GM19023 (cell line): ENCODE data around the gene DNAJC13.
"Not testable (repeated sequence)": the region's sequence is repeated elsewhere in the genome, so short reads cannot be mapped to it uniquely, and the experiment has no call there.

ENCODE experiments used
- ATAC-seq: cut with Tn5 transposase; IDR thresholded peaks from one replicate; pipeline ENCODE4 v1.9.1; 2021; ENCODE audit warnings: mild to moderate bottlenecking, moderate library complexity; ENCODE audit not compliant: unreplicated experiment

The DNAJC13 gene

DNA sequence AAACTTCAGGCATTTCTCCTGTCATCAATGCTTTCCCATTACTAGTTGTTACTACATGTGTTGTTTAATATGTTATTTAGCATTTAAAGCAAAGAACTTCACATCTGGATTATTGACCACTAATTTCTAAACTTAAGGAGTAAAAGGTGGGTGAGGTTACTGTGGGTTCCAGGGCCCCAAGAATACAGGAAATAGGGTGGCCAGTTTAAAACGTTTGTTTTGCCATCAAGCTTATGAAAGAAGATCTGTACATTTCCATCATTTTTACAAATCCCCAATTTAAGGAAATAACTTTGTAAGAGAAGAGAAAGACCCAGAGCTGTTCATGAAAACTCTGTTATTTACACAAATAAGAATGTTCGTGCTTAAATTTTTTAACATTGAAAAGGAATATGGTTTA is 125.3 kb downstream of the DNAJC13 start:
- ATAC-seq = no peak

DNA sequence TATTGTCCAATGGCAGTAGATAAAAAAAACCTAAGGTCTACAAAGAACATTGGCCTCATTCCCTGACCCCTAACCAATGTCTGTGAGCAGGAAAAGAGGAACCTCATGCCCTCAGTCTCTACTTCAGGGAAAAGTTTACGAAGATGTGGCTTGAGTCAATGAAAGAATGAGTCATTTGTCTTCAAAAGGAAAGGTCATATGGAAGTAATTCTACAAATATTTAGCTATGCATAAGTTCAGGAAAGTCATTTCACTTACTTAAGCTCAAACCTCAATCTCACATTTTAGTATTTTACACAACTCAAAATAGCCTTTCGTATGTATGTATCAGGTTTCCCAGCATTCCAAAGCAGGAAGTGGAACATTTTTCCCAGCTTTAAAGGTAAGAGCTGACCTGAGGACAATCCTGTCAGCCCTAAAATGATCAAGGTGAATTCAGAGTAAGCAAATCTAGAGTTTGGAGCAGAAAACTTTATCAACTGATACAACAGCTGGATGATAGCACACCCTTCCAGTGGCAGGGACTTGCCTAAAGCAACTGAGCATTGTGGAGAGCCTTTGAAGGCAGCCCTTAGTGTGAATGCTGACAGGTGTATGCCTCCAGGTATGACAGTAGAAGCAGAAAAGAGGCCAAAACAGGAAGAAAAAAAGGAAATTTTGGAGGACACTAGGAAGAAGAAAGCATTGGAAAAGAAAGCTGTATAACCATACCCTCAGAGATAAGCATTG is 125.9 kb downstream of the DNAJC13 start:
- no peak for ATAC-seq

DNA sequence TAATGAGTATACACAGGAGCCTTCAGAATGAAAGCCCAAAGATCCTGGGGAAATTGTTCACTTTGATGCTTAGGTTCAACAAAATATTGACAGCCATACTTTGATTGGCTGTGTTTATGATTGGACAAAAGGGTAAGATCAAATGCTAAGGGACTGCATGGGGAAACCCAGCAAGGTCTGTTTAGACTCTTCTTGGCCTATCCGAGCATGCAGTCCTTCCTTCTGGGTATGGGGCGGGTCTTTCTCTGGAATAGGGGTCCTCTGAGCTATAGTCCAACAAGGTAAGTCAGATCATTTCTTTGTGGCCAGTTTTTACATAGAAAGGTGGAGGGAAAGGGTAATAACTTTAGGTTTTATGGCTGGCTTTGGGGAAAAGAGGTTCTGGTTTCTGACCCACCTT is 126.8 kb downstream of the DNAJC13 start:
- ATAC-seq = no peak

DNA sequence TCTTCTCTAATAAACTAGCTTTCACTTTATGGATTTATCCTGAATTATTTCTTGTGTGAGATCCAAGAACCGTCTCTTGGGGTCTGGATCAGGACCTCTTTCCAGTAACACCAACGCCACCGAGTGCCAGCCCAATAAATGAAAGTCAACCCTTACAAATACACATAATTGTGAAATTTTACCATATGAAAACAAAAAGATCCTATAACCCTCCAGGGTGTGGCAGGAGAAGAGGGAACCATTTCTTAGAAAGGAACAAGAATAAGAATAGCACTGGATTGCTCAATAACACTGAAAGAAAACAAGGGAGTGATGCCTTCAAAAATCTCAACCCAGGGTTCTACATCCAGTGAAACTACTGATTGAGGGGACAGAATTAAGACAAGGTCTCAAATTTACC is 128.2 kb downstream of the DNAJC13 start:
- no peak for ATAC-seq

DNA sequence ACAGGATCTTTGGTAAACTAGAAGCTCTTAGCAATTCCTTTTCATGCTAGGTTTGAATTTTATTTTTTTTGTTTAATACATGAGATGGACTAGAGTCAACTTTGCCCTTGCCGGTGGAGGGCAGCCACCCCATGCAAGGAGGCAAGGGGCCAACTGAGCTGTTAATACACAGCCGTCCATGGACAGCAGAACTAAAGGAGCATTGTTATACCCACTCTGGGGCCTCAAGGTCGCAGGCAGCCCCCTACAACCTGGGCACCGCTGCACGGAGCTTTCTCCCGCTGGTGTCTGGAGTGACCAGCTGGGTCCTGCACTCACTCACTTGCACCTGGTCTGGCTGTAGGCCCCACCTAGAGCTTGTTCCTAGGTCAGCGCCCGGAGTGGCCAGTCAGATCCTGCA is 131.9 kb downstream of the DNAJC13 start:
- ATAC-seq = no peak

DNA sequence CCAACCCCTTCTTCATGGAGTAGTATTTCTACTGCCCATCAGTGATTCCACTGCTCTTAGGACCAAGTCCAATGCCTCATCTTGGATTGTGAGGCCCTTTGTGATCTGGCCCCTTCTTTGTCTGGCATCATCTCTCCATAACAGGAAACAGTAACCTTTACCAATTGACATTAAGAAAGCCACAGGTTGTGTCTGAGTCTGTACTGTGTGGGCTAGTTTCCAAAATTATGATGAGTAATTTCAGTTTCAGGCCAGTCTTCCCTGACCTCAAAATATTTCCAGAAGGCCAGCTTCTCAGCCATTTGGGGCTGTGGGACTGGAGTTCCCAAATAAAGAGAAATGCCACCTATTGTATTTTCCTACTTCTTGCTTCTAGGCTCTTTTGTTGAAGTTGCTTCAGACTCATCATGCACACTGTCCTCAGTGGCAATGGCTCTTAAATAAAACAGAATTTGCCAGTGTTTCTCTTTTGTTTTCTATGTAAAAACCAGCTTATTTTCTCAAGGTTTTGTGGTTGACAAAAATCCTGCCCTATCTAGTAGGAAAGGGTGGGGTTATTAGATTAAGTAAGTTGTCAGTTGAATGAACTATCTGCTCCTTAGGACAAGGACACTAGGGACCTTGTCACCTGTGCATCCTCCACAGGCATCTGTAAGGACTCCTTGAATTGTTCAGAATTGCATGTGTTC is 132.7 kb downstream of the DNAJC13 start:
- peak; percentile 76 for ATAC-seq

DNA sequence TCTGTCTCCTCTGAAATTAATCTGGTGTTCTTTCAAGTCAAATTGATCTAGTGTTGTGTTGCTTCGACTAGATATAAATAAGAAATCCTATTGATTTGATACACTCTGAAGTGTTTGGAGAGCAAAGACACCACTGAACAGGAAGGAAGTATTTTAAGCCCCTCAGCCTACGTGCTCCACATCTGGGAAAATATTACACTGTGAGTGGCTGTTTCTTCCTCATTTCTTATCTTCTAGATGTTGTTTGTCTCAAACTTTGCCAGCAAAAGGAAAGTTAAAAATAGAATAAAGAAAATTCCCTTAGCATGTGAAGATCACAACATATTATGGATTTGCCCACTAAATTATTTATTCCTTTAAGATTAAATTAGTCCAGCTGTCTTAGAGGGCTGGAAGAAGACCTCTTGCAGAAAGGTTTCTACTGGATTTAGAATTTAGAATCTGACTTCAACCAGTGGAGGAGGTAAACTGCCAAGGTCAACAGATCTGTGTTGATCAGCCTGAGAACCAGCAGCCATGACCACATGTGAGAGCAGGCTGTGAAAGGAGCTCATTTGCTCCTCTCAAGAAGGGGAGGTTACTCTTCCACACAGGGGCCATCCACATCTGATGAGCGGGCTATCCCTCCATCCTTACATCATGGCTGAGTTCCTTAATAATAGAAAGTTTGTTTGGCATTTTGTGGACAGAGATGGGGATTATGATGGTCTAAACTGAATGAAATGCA is 133.4 kb downstream of the DNAJC13 start:
- ATAC-seq = no peak

DNA sequence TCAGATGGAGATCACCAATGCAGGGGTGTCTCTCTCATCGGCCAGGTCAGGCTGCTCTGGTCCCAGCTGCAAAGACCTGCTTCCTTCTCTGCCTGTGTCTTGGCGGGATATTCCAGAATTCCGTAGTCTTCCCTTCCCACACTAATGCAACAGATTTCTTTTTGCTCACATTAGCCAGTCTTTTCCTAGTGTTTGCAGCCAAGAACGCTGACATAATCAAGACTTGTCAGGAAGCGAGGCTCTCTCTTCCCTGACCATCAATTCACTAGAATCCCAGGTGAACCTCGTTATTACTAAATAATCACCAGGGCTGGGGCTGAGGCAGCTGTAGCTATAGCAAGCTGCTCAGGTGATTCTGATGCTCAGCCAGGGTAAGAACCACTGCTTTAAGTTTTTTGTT is 136.5 kb downstream of the DNAJC13 start:
- no peak for ATAC-seq

DNA sequence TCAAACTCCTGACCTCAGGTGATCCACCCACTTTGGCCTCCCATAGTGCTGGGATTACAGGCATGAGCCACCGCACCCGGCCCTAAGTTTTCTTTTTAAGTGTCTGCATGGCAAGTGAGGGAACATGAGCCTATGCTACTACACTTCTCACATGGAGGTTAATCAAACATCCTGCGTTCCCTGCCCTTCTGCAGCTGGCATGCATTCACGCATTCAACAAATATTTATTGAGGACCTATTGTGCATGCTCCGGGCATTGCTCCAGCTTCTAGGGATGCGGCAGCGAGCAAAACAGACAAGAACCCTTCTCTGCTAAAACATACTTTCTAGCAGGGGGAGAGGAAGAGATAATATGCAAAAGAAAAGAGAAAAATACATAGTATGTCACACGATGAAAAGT is 137.1 kb downstream of the DNAJC13 start:
- no peak for ATAC-seq

DNA sequence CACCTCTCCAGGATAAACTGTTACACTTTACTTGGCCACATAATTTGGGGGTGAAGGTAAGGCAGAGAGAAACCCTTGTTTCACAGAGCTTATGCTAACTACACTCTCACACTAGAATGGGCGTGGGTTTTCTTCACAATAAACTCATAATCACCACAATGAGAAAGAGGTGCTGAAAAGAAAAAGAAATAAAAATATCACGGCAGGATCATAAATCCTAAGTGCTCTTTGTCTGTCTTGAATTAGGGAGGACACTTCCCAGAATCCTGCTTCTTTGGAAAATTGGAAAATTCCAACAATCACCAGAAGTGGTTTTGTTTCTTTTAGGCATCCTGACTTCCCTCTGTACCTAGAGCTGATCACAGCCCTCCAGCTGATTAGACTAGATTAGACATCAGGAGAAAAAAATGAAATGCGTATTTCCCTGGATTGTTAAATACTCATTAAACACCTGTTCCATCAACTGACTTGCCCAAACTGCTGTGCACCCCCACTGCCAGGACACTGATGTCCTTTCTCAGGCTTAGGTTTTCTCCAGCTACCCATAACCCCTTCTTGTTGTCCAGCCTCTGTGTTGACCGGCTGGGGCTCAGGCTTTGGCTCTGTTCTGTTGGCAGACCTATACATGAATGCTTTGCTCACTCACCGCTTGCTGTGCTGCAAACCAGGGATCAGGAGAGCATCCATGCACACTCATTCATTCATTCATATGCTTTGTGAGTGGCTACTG is 138.2 kb downstream of the DNAJC13 start:
- ATAC-seq = no peak

DNA sequence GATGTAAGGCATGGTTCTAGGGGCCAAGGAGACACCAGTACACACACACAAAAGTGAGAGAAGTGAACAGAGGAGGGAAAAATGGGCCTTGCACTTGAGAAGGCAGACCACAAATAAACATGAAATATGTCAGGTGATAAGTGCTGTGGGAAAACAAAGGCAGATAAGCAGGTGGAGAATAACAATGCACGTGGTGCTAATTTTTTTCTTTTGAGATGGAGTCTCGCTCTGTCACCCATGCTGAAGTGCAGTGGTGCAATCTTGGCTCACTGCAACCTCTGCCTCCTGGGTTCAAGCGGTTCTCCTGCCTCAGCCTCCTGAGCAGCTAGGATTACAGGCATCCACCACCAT is 138.7 kb downstream of the DNAJC13 start:
- ATAC-seq = not testable (repeated sequence)

DNA sequence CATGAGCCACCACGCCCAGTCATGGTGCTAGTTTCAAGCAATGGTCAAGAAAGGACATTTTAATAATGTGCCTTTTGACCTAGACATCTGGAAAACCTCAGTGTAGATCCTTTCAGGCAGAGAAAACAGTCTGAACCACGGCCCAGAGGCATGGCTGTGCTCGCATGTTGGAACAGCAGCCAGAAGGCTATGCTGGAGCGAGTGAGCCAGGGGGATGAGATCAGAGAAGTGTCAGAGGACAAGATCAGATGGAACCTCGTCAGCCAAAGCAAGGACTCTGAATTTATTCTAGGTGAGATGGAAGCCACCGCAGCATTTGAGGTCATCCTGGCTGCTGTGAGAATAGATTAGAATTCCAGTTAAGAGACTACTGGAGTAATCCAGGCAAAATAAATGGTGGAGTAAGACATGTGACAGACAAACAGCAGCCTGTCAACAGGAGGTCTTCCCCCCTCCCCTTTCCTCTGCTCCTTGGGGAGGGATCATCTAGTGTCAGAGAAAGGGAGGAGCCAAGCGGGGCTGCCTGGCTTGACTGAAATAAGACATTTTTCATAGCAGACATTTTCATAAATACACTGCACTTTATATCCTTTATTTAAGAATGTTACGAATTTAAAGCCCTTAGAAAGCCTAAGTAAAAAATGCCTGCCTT is 139.3 kb downstream of the DNAJC13 start:
- no peak for ATAC-seq

DNA sequence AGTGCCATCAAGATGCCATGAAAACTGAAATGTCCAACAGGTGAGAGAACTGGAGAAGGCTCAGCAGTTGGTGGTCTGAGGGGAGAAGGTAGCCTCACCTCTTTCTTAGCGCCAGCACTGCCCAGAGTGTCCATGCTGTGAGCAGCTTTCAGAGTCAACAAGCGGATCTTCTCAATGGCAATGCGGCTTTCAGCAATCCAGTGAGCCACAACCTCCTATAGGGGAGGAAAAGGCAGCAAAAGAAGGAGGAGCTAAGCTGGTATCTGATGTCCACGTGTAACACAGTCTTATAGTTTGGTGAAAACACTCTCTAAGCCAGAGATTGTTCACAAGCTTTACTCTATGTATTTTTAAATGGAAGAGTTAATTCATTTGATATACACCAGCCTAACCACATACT is 143.7 kb downstream of the DNAJC13 start:
- ATAC-seq = no peak

DNA sequence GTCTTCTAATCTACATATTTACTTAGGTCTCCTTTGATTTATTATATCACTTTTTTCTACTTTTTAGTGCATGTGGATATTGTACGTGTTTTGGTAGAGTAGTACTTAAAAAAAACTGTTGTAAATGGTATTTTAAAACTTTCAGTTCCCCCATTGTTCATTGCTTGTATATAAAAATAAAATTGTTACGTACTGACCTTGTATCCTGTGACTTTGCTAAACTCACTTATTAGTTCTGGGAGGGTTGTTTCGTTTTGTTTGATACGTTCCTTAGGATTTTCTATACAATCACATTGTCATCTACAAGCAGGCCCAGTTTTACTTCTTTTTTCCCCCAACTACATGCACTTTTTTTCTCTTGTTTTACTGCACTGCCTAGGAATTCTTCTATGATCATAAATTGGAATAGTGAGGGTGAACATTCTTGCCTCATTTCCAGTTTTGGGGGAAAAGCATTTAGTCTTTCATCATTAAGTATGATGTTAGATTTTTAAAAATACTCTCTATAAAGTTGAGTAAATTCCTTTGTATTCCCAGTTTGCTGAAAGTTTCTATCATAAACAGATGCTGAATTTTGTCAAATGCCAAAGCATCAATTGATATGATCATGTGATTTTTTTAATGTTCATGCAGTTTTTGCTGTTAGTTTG is 146.2 kb downstream of the DNAJC13 start:
- no peak for ATAC-seq

DNA sequence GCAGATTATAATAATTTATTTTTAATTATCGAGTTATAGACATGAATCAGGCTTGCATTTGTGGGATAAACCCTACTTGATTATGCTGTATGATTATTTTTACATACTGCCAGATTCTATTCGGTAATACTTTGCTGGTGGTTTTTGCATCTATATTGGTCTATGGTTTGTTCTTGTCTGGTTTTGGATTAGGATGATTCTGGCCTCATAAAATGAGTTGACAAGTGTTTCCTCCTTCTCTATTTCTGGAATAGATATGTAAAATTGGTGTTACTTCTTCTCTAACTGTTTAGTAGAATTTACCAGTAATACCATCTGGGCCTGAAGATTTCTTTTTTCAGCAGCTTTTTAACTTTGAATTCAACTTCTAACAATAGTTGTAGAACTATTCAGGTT is 146.8 kb downstream of the DNAJC13 start:
- ATAC-seq = no peak

DNA sequence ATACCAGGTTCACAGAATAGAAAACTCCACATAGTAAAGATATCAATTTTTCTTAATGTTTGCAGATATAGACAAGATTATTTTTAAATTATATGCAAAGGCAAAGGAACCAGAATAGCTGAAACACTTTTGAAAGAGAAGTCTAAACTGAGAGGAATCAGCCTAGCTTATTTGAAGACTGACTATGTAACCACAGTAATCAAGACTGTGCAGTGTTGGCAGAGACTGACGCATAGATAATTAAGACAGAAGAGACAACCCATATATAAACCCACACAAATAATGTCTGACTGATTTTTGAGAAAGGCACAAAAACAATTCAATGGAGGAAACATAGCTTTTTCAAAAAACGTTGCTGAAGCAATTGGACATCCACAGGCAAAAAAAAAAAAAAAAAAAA is 151.1 kb downstream of the DNAJC13 start:
- ATAC-seq = no peak

DNA sequence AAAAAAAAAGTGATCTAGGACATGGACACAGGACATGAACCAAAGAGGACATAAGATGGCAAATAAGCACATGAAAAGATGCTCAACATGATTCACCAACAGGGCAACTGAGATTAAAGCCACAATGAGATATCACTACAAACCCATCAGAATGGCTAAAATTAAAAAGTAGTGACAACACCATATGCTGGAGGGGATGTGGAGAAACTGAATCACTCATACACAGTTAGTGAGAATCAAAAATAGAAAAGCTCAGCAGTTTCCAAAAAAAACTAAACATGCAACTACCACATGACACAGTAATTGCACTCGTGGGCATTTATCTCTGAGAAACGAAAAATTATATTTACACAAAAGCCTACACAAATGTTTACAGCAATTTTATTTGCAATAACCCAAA is 151.9 kb downstream of the DNAJC13 start:
- ATAC-seq = no peak

DNA sequence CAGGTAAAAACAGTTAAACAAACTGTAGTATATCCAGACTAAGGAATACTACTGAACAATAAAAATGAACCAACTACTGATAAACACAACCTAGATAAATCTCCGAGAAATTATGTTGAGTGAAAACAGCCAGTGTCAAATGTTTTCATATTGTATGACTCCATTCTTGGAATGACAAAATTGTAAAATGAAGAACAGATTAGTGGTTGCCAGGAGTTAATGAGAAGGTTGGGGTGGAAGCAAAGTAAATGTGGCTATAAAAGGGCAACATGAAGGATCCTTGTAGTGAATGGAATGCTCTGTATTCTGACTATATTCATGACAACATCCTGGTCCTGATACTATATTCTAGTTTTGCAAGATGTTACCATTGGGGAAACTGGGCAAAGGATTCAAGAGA is 152.3 kb downstream of the DNAJC13 start:
- no peak for ATAC-seq

DNA sequence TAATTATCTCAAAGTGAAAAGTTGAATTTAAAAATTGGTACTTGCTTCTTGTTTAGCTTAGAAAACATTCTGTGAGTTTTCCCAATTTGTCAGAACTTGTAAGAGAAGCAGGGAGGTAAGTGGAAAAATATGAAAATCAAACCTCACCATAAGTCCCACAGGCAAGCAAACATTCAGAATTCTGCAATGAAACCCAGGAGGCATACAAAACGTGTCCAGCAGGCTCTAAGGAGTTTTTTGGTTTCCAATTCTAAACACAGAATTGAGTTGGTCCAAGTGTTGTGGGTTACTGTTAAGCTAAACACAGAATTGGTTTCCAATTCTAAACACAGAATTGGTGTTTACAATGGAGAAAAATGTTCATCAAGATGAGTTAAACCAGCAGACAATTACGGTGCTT is 152.7 kb downstream of the DNAJC13 start:
- no peak for ATAC-seq

DNA sequence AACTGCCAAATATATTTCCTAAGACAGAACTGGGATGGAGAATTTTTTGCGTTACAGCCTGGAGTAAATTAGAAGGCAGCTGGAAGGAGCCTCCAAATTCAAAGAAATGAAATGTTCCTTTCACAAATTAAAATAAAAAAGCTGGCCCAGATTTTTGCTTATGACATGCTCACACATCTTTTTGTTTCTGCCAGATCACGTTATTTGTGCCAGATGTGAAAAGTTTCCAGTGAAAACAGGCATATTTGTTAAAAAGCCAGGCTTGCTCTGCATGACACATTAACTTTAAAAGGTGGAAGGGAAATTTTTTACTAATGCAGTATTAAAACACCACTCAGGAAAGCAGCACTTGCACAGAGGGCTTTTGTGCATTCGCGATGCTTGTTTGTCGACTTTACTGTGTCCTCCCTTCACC is 156.5 kb downstream of the DNAJC13 start:
- ATAC-seq = no peak
